Stimulated activated CD4-positive, alpha-beta T cell treated with anti-CD3 and anti-CD28 coated beads, Interleukin-1b, Interleukin-23, amount 100 ng/mL, for 24 hours (primary cell): ENCODE data around the gene MCTP2.
"Not testable (repeated sequence)": the region's sequence is repeated elsewhere in the genome, so short reads cannot be mapped to it uniquely, and the experiment has no call there.

Experiments
- DNase-seq, 4 experiments: peaks; one replicate each; pipeline ENCODE4 v3.0.0-alpha.2; 2020; ENCODE audit warnings: low read depth in 4 of 4, low spot score in 1 of 4

The MCTP2 gene

GRCh38 chr15:94443186-94443585 is 211.8 kb downstream of the MCTP2 start:
- no peak for DNase-seq

- no peak for DNase-seq
Measured at GRCh38 chr15:94445566-94446160, 214.3 kb downstream of the MCTP2 start.

GRCh38 chr15:94446441-94446840 is 215.1 kb downstream of the MCTP2 start:
- no peak for DNase-seq

GRCh38 chr15:94451466-94451865 is 220.1 kb downstream of the MCTP2 start:
- DNase-seq = no peak

GRCh38 chr15:94453227-94453988 is 222.0 kb downstream of the MCTP2 start:
- no peak for DNase-seq

GRCh38 chr15:94455297-94455696 is 223.9 kb downstream of the MCTP2 start:
- no peak for DNase-seq

- no peak for DNase-seq
Measured at GRCh38 chr15:94456226-94456625, 224.9 kb downstream of the MCTP2 start.

- DNase-seq = no peak
Measured at GRCh38 chr15:94457661-94458060, 226.3 kb downstream of the MCTP2 start.

GRCh38 chr15:94460624-94461023 is 229.3 kb downstream of the MCTP2 start:
- no peak for DNase-seq

- DNase-seq = no peak
Measured at GRCh38 chr15:94467034-94467433, 235.7 kb downstream of the MCTP2 start.

GRCh38 chr15:94470492-94470891 is 239.1 kb downstream of the MCTP2 start:
- DNase-seq = no peak

GRCh38 chr15:94476686-94477085 is 245.3 kb downstream of the MCTP2 start:
- DNase-seq = no peak

GRCh38 chr15:94477913-94478553 is 246.7 kb downstream of the MCTP2 start:
- DNase-seq = no peak

GRCh38 chr15:94478763-94479162 is 247.4 kb downstream of the MCTP2 start:
- no peak for DNase-seq

- no peak for DNase-seq
Measured at GRCh38 chr15:94480289-94480834, 249.0 kb downstream of the MCTP2 start.

GRCh38 chr15:94485148-94485719 is 253.9 kb downstream of the MCTP2 start:
- DNase-seq = no peak

GRCh38 chr15:94487635-94488034 is 256.3 kb downstream of the MCTP2 start:
- DNase-seq = no peak

- DNase-seq = no peak
Measured at GRCh38 chr15:94493176-94493575, 261.8 kb downstream of the MCTP2 start.

- not testable (repeated sequence) for DNase-seq
Measured at GRCh38 chr15:94493586-94493985, 262.2 kb downstream of the MCTP2 start.

- DNase-seq = no peak
Measured at GRCh38 chr15:94494732-94495131, 263.4 kb downstream of the MCTP2 start.

- no peak for DNase-seq
Measured at GRCh38 chr15:94503293-94503692, 271.9 kb downstream of the MCTP2 start.

GRCh38 chr15:94509259-94509658 is 277.9 kb downstream of the MCTP2 start:
- DNase-seq = no peak
